Vagina (tissue), 1 donor: ENCODE results near the gene ZNF292. TPM values are rescaled to one million over a fixed set of nuclear protein-coding genes. Genes with fewer than 3 reads are reported as not detected.

ENCODE experiments used
- total RNA-seq: library from RNA; depleted of rRNA; stranded (reverse); fragments of >200 nt; gene quantifications from one replicate; pipeline ENCODE4 v1.2.3, GENCODE V29; 2016

Gene ZNF292
- total RNA-seq, 1 donor from 2014 or later = 41.5 TPM

Other genes starting within 250 kb of the ZNF292 start
- gene HTR1E, start 218.0 kb upstream of the ZNF292 start, total RNA-seq = not detected
- gene CGA, start 60.5 kb upstream of the ZNF292 start, total RNA-seq = not detected
- 5.6 TPM for gene SMIM8, start 167.0 kb downstream of the ZNF292 start, total RNA-seq
- gene GJB7, start 173.7 kb downstream of the ZNF292 start, total RNA-seq = not detected
- gene C6orf163, start 189.2 kb downstream of the ZNF292 start, total RNA-seq = 2.0 TPM